B cell (primary cell): ENCODE measurements around the gene TCEA3. TPM values are rescaled to one million over a fixed set of nuclear protein-coding genes. Genes with fewer than 3 reads are reported as not detected.

ENCODE experiments used
- ATAC-seq: fragments of 200-7000 bp; cut with Tn5 transposase; one replicate; pipeline ENCODE4 v1.10.0; 2021; ENCODE audit warnings: low read depth, mild to moderate bottlenecking, moderate number of reproducible peaks, moderate library complexity
- CTCF ChIA-PET: fragments of 350-600 bp; sonication (Branson Sonifier 250); formaldehyde crosslinking; loops from one replicate; lab custom pipeline; 2021; ENCODE audit warnings: antibody characterized with exemption, inconsistent platforms; lab: Charles Lee
- POLR2A ChIA-PET: fragments of 350-600 bp; sonication (Branson Sonifier 250); formaldehyde crosslinking; loops from one replicate; lab custom pipeline; 2021; ENCODE audit warnings: antibody characterized with exemption; lab: Charles Lee
- DNase-seq: peaks from one replicate; pipeline ENCODE4 v3.0.0; 2013
- H2AFZ ChIP-seq: 2 replicates; pipeline ENCODE4 v1.6.1; 2012; ENCODE audit warnings: mild to moderate bottlenecking, low read depth, low read length; ENCODE audit not compliant: insufficient read depth, poor library complexity, severe bottlenecking
- H3K27ac ChIP-seq, 2 donors: 1 replicate in 1 of 2; 2 replicates in 1 of 2; pipeline ENCODE4 v1.5.1; 2012 to 2013; ENCODE audit warnings: low read length in 2 of 2, mild to moderate bottlenecking in 2 of 2, moderate library complexity in 1 of 2
- H3K27me3 ChIP-seq, 4 experiments: fragments of 200-600 bp in 1 of 4; sonication (generic) in 1 of 4; replicated peaks in 1 of 4; 1 replicate in 2 of 4; 2 replicates in 2 of 4; pipeline versions ENCODE4 v1.6.1 to v1.7.0; 2013 to 2016; ENCODE audit warnings: low read length in 3 of 4, mild to moderate bottlenecking in 2 of 4, mixed read lengths in 1 of 4, moderate library complexity in 1 of 4; ENCODE audit not compliant: insufficient read depth in 4 of 4, control insufficient read depth in 3 of 4; ENCODE audit errors: control extremely low read depth in 1 of 4
- H3K36me3 ChIP-seq, 2 experiments: replicated peaks in 1 of 2; 1 replicate in 1 of 2; 2 replicates in 1 of 2; pipeline versions ENCODE4 v1.6.1 to v1.7.1; 2013; ENCODE audit warnings: low read length in 1 of 2; ENCODE audit not compliant: insufficient read depth in 2 of 2, control insufficient read depth in 1 of 2; ENCODE audit errors: control extremely low read depth in 1 of 2, extremely low read depth in 1 of 2
- H3K4me1 ChIP-seq, 2 donors: fragments of 200-600 bp in 1 of 2; sonication (generic) in 1 of 2; 1 replicate in 1 of 2; 2 replicates in 1 of 2; pipeline versions ENCODE4 v1.5.1 to v1.6.1; 2013 to 2017; ENCODE audit warnings: low read length in 2 of 2; ENCODE audit not compliant: control insufficient read depth in 2 of 2, insufficient read depth in 2 of 2
- H3K4me2 ChIP-seq: replicated peaks from 2 replicates; pipeline ENCODE3; 2012; ENCODE audit warnings: mild to moderate bottlenecking, low read depth, low read length; ENCODE audit not compliant: poor library complexity, severe bottlenecking
- H3K4me3 ChIP-seq, 5 experiments: fragments of 200-600 bp in 1 of 5; sonication (generic) in 1 of 5; 1 replicate in 3 of 5; 2 replicates in 2 of 5; pipeline versions ENCODE4 v1.5.1 to v1.7.0; 2011 to 2016; ENCODE audit warnings: low read length in 4 of 5, mild to moderate bottlenecking in 4 of 5, low read depth in 2 of 5, control low read depth in 1 of 5, moderate library complexity in 1 of 5; ENCODE audit not compliant: insufficient read depth in 1 of 5; ENCODE audit errors: control extremely low read depth in 1 of 5, extremely low read depth in 1 of 5
- H3K79me2 ChIP-seq: fragments of 200-600 bp; sonication (generic); one replicate; pipeline ENCODE4 v1.6.0; 2016; ENCODE audit warnings: low read length; ENCODE audit not compliant: control insufficient read depth, insufficient read depth
- H3K9ac ChIP-seq: fragments of 200-600 bp; sonication (generic); 2 replicates; pipeline ENCODE4 v1.6.1; 2017; ENCODE audit warnings: mild to moderate bottlenecking, low read length, moderate library complexity
- H3K9me3 ChIP-seq, 3 donors: one replicate each; pipeline versions ENCODE4 v1.6.1 to v1.7.1; 2013; ENCODE audit warnings: low read length in 2 of 3; ENCODE audit not compliant: control insufficient read depth in 2 of 3, insufficient read depth in 1 of 3; ENCODE audit errors: control extremely low read depth in 1 of 3
- H4K20me1 ChIP-seq: 2 replicates; pipeline ENCODE4 v1.6.0; 2012; ENCODE audit warnings: mild to moderate bottlenecking, low read length; ENCODE audit not compliant: insufficient read depth, control insufficient read depth, poor library complexity, severe bottlenecking
- H3K27ac Mint-ChIP-seq: one replicate; pipeline ENCODE4 v1.8.0; 2021; ENCODE audit warnings: mixed read lengths
- H3K27me3 Mint-ChIP-seq: one replicate; pipeline ENCODE4 v1.8.0; 2021; ENCODE audit warnings: mixed read lengths
- H3K4me1 Mint-ChIP-seq: one replicate; pipeline ENCODE4 v1.8.0; 2021; ENCODE audit warnings: mixed read lengths
- H3K4me3 Mint-ChIP-seq: one replicate; pipeline ENCODE4 v1.8.0; 2021; ENCODE audit warnings: mixed read lengths
- H3K9me3 Mint-ChIP-seq: one replicate; pipeline ENCODE4 v1.8.0; 2022; ENCODE audit warnings: mixed read lengths; ENCODE audit not compliant: insufficient read depth
- CTCF ChIP-seq: fragments of 200-600 bp; IDR thresholded peaks from one replicate; pipeline ENCODE4 v1.8.0; 2022; ENCODE audit warnings: antibody characterized with exemption, mild to moderate bottlenecking
- EZH2 ChIP-seq: IDR thresholded peaks from 2 replicates; pipeline ENCODE4 v1.6.1; 2012; ENCODE audit warnings: borderline replicate concordance, low read depth, mild to moderate bottlenecking, moderate library complexity, low read length; ENCODE audit not compliant: insufficient read depth, poor library complexity, severe bottlenecking
- WGBS: methylation state at CpG from one replicate; pipeline ENCODE4 v1.1.5; 2013; ENCODE audit warnings: missing lambda C conversion rate; ENCODE audit not compliant: insufficient coverage; 5-methylcytosine and 5-hydroxymethylcytosine counted together
- intact Hi-C: fragments of 100-400 bp; cut with micrococcal nuclease; formaldehyde crosslinking; loops from one replicate; pipeline ENCODE4 v1.10.0; 2022
- polyA plus RNA-seq: library from polyadenylated mRNA; depleted of rRNA; stranded (reverse); fragments of >200 nt; gene quantifications from 2 replicates; pipeline ENCODE4 v1.2.3, GENCODE V29; 2012
- total RNA-seq, 2 donors: library from RNA; stranded (reverse); fragments of 120-200 nt in 1 of 2; gene quantifications; 1 replicate in 1 of 2; 2 replicates in 1 of 2; pipeline versions ENCODE4 v1.2.3 to v1.2.4, GENCODE V29; 2013 to 2022

TCEA3 gene
- total and polyA plus RNA-seq, 2 donors (not counting 1 experiment from before 2014, with no cell fraction given), result 0.22 TPM; not detected in 1

GRCh38 chr1:23356471-23357137, 67.9 kb downstream of the TCEA3 start:
- no peak overlapping the region for H2AFZ ChIP-seq
- 90% methylated on average over 2 of the region's 8 CpGs for WGBS
- Mint-ChIP-seq H3K27me3 (no peaks in the 10 kb centered on the region), H3K9me3 (peaks cover 18% of the 10 kb centered on the region), H3K4me1 (no peaks in the 10 kb centered on the region), H3K4me3 (no peak overlapping the region), H3K27ac (no peak overlapping the region)
- peaks cover 2 to 17% (median 12%) of the 10 kb centered on the region in 3 donors for H3K9me3 ChIP-seq
- H3K4me2 ChIP-seq, result no peak overlapping the region
- no peak overlapping the region for H3K27ac ChIP-seq
- no peaks in the 10 kb centered on the region for H3K27me3 ChIP-seq
- peaks cover 0 to 3% of the 10 kb centered on the region in 2 experiments for H3K36me3 ChIP-seq
- H3K79me2 ChIP-seq, result no peaks in the 10 kb centered on the region
- H4K20me1 ChIP-seq, result no peaks in the 10 kb centered on the region
- ChIA-PET POLR2A (no interaction called here), CTCF (interaction anchor here (1.4 kb wide), 1 partner anchor 12 kb away, joined by 4 read pairs; the partner anchor contains the start of gene HNRNPR)
- TF ChIP-seq CTCF (no peak), EZH2 (no peak)
- DNase-seq (no peak), ATAC-seq (no peak)
- H3K4me3 ChIP-seq, result no peak overlapping the region
- H3K4me1 ChIP-seq, result no peaks in the 10 kb centered on the region
- intact Hi-C loops, result no loop called here
- H3K9ac ChIP-seq, result no peak overlapping the region

GRCh38 chr1:23354245-23354644, 70.3 kb downstream of the TCEA3 start:
- Histone ChIP-seq H3K9ac (no peak overlapping the region), H3K4me2 (no peak overlapping the region), H2AFZ (no peak overlapping the region), H3K4me1 (no peaks in the 10 kb centered on the region), H3K4me3 (no peak overlapping the region), H3K9me3 (peaks cover 0 to 10% (median 0%) of the 10 kb centered on the region in 3 donors), H3K79me2 (no peaks in the 10 kb centered on the region), H3K27ac (no peak overlapping the region), H4K20me1 (no peaks in the 10 kb centered on the region), H3K27me3 (no peaks in the 10 kb centered on the region), H3K36me3 (no peaks in the 10 kb centered on the region)
- peaks cover 2% of the 10 kb centered on the region for H3K9me3 Mint-ChIP-seq
- no peak overlapping the region for H3K4me3 Mint-ChIP-seq
- ChIA-PET CTCF (no interaction called here), POLR2A (interaction anchor here (0.8 kb wide), 1 partner anchor 10 kb away, joined by 4 read pairs; the partner anchor contains the start of gene HNRNPR)
- DNase-seq (no peak), ATAC-seq (no peak)
- H3K27ac Mint-ChIP-seq, result no peak overlapping the region
- 29% methylated on average over 1 of the region's 3 CpGs for WGBS
- no peaks in the 10 kb centered on the region for H3K27me3 Mint-ChIP-seq
- TF ChIP-seq CTCF (no peak), EZH2 (no peak)
- no peaks in the 10 kb centered on the region for H3K4me1 Mint-ChIP-seq
- intact Hi-C loops, result no loop called here
